Stimulated activated CD4-positive, alpha-beta T cell treated with anti-CD3 and anti-CD28 coated beads, Interleukin-2, amount 100 ng/mL, for 4 hours (primary cell): Measurements from ENCODE around the gene ZC3H15.

Source experiments
- DNase-seq: peaks from one replicate; pipeline ENCODE4 v3.0.0-alpha.2; 2020; ENCODE audit warnings: low read depth

Gene ZC3H15

GRCh38 chr2:186543561-186544131 lies 57.6 kb downstream of the ZC3H15 start:
- no peak for DNase-seq

- no peak for DNase-seq
Observed at GRCh38 chr2:186544255-186544675, 58.2 kb downstream of the ZC3H15 start.

GRCh38 chr2:186546846-186547245 lies 60.8 kb downstream of the ZC3H15 start:
- no peak for DNase-seq

GRCh38 chr2:186551323-186552050 lies 65.4 kb downstream of the ZC3H15 start:
- DNase-seq: no peak

- no peak for DNase-seq
Observed at GRCh38 chr2:186554429-186554828, 68.4 kb downstream of the ZC3H15 start.

- DNase-seq: no peak
Observed at GRCh38 chr2:186554850-186555671, 69.0 kb downstream of the ZC3H15 start.

- DNase-seq: no peak
Observed at GRCh38 chr2:186558512-186559276, 72.6 kb downstream of the ZC3H15 start.
